MM.1S (cell line): ENCODE data around the gene ENPEP.

Experiments used
- DNase-seq: peaks from one replicate; pipeline ENCODE4 v3.0.0-alpha.2; 2015
- H2AFZ ChIP-seq: fragments of 300-600 bp; sonication (generic); 2 replicates; pipeline ENCODE4 v1.6.0; 2016; ENCODE audit warnings: antibody characterized with exemption, low read length
- H3F3A ChIP-seq: fragments of 300-600 bp; sonication (generic); 2 replicates; pipeline ENCODE4 v1.6.1; 2016; ENCODE audit warnings: mild to moderate bottlenecking, antibody characterized with exemption, low read length, moderate library complexity, mixed read lengths; ENCODE audit not compliant: insufficient read depth
- H3K27ac ChIP-seq: fragments of 300-600 bp; sonication (generic); 2 replicates; pipeline ENCODE4 v1.5.1; 2016; ENCODE audit warnings: mild to moderate bottlenecking, low read length
- H3K27me3 ChIP-seq: fragments of 300-600 bp; sonication (generic); replicated peaks from 2 replicates; pipeline ENCODE4 v1.6.0; 2016; ENCODE audit warnings: low read length; ENCODE audit not compliant: insufficient read depth
- H3K36me3 ChIP-seq: fragments of 300-600 bp; sonication (generic); replicated peaks from 2 replicates; pipeline ENCODE4 v1.6.1; 2016; ENCODE audit warnings: mild to moderate bottlenecking, low read length, mixed read lengths; ENCODE audit not compliant: insufficient read depth
- H3K4me1 ChIP-seq: fragments of 300-600 bp; sonication (generic); 2 replicates; pipeline ENCODE4 v1.6.1; 2016; ENCODE audit warnings: low read length, mixed read lengths
- H3K4me2 ChIP-seq: fragments of 300-600 bp; sonication (generic); 2 replicates; pipeline ENCODE4 v1.6.0; 2016; ENCODE audit warnings: low read depth, low read length
- H3K4me3 ChIP-seq: fragments of 300-600 bp; sonication (generic); 2 replicates; pipeline ENCODE4 v1.5.1; 2016; ENCODE audit warnings: low read length, mixed read lengths
- H3K79me2 ChIP-seq: fragments of 300-600 bp; sonication (generic); 2 replicates; pipeline ENCODE4 v1.6.1; 2016; ENCODE audit warnings: mixed run types, low read length, mixed read lengths
- H3K9ac ChIP-seq: fragments of 300-600 bp; sonication (generic); 2 replicates; pipeline ENCODE4 v1.6.1; 2016; ENCODE audit warnings: low read length, mixed read lengths
- H3K9me2 ChIP-seq: fragments of 300-600 bp; sonication (generic); replicated peaks from 2 replicates; pipeline ENCODE4 v1.6.1; 2016; ENCODE audit warnings: mild to moderate bottlenecking, low read length, mixed read lengths; ENCODE audit not compliant: insufficient read depth
- H3K9me3 ChIP-seq: fragments of 300-600 bp; sonication (generic); replicated peaks from 2 replicates; pipeline ENCODE4 v1.6.1; 2016; ENCODE audit warnings: mild to moderate bottlenecking, low read length, mixed read lengths; ENCODE audit not compliant: insufficient read depth
- H4K20me1 ChIP-seq: fragments of 300-600 bp; sonication (generic); 2 replicates; pipeline ENCODE4 v1.6.1; 2016; ENCODE audit warnings: mild to moderate bottlenecking, low read length, moderate library complexity, mixed read lengths; ENCODE audit not compliant: insufficient read depth
- CTCF ChIP-seq: fragments of 300-600 bp; sonication (generic); IDR thresholded peaks from 2 replicates; pipeline ENCODE4 v1.5.1; 2016; ENCODE audit warnings: antibody characterized with exemption, low read length, mixed read lengths
- EZH2 ChIP-seq: fragments of 300-600 bp; sonication (generic); optimal IDR thresholded peaks from 2 replicates; pipeline ENCODE3; 2017; ENCODE audit warnings: low read depth, mild to moderate bottlenecking, antibody characterized with exemption, low read length, mixed read lengths
- EZH2phosphoT487 ChIP-seq: fragments of 300-600 bp; sonication (generic); IDR thresholded peaks from 2 replicates; pipeline ENCODE4 v1.6.1; 2018; ENCODE audit warnings: antibody characterized with exemption, low read length

ENPEP gene

GRCh38 chr4:110610940-110611831 is 135.2 kb downstream of the ENPEP start:
- no peak overlapping the region for H3K4me2 ChIP-seq
- TF ChIP-seq CTCF (no peak), EZH2phosphoT487 (no peak), EZH2 (no peak)
- no peak overlapping the region for H2AFZ ChIP-seq
- no peak for DNase-seq
- H3K36me3 ChIP-seq = no peaks in the 10 kb centered on the region
- H3K27ac ChIP-seq = no peak overlapping the region
- no peaks in the 10 kb centered on the region for H3K79me2 ChIP-seq
- no peaks in the 10 kb centered on the region for H3K4me1 ChIP-seq
- no peaks in the 10 kb centered on the region for H3F3A ChIP-seq
- H4K20me1 ChIP-seq = no peaks in the 10 kb centered on the region
- H3K9me3 ChIP-seq = no peaks in the 10 kb centered on the region; the same call in 1 of the 2 replicates
- H3K4me3 ChIP-seq = no peak overlapping the region
- no peaks in the 10 kb centered on the region for H3K9me2 ChIP-seq
- no peak overlapping the region for H3K9ac ChIP-seq
- H3K27me3 ChIP-seq = no peaks in the 10 kb centered on the region

DNA sequence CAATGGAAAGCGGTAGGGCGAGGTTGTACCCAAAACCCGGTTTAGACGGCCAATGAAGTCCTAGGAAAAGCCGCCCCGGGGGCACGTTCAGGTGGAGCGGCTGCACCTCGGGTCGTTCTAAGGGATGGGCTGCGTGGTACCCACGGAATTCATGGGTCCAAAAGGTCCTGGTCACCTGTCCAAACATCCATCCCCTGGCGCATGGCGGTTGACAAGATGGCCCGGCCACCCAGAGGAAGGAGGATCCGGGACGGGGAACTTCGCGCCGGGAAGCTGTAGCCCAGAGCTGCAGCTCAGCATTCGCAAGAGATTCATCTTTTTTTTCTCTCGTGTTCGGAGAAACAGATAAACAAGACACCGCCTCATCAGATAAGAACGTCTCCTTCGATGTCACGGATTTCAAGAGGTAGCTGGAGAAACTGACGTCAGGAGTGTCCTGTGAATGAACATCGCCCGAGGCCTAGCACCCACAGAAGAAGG is 136.1 kb downstream of the ENPEP start:
- no peak overlapping the region for H3K27ac ChIP-seq
- H3K9ac ChIP-seq = no peak overlapping the region
- no peak for TF ChIP-seq CTCF
- DNase-seq = no peak
- H3K9me3 ChIP-seq = no peaks in the 10 kb centered on the region; the same call in 1 of the 2 replicates
- no peak overlapping the region for H2AFZ ChIP-seq
- H4K20me1 ChIP-seq = no peaks in the 10 kb centered on the region
- no peak overlapping the region for H3K4me2 ChIP-seq
- H3K79me2 ChIP-seq = no peaks in the 10 kb centered on the region
- no peak overlapping the region for H3K4me3 ChIP-seq
- no peaks in the 10 kb centered on the region for H3K27me3 ChIP-seq
- no peaks in the 10 kb centered on the region for H3K9me2 ChIP-seq
- no peaks in the 10 kb centered on the region for H3F3A ChIP-seq
- no peaks in the 10 kb centered on the region for H3K4me1 ChIP-seq
- no peaks in the 10 kb centered on the region for H3K36me3 ChIP-seq

DNA sequence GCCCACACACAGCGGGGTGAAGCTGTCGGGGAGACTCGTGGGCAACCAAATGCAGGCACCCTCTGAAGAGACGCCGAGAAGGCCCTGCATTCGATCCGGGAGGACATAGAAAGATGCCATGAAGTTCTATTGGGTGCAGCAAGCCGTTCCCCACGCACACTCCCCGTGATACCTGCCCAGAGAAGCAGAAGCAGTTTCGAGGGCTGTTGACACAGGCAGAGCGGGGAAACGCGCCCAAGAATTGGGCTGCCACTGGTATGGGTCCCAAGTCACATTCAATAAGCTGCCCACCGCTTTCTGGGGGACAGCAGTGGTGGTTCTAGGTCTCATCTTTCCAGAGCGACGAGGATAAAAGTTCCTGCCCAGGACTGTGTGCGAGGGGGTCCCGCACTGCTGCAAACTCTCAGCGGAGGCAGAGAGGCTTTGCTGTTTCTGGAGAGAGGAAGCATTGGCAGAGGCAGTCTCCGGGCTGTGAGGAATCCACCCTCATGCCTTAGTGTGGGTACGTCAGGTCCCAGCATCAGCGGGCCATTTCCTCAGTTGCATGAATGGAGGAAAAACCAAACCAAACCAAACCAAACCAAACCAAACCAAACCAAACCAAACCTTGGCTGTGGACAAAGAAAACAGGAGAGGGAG is 136.8 kb downstream of the ENPEP start:
- H3K4me3 ChIP-seq = no peak overlapping the region
- no peak overlapping the region for H3K27ac ChIP-seq
- no peak overlapping the region for H2AFZ ChIP-seq
- DNase-seq = no peak
- H3K36me3 ChIP-seq = no peaks in the 10 kb centered on the region
- no peaks in the 10 kb centered on the region; the same call in 1 of the 2 replicates for H3K9me3 ChIP-seq
- TF ChIP-seq CTCF (no peak), EZH2 (no peak), EZH2phosphoT487 (no peak)
- H3K79me2 ChIP-seq = no peaks in the 10 kb centered on the region
- no peak overlapping the region for H3K4me2 ChIP-seq
- no peak overlapping the region for H3K9ac ChIP-seq
- H3F3A ChIP-seq = no peaks in the 10 kb centered on the region
- H3K27me3 ChIP-seq = no peaks in the 10 kb centered on the region
- H3K4me1 ChIP-seq = no peaks in the 10 kb centered on the region
- H4K20me1 ChIP-seq = no peaks in the 10 kb centered on the region
- H3K9me2 ChIP-seq = no peaks in the 10 kb centered on the region
